ENCODE results near the gene HOXD4.

HOXD4 gene

DNA sequence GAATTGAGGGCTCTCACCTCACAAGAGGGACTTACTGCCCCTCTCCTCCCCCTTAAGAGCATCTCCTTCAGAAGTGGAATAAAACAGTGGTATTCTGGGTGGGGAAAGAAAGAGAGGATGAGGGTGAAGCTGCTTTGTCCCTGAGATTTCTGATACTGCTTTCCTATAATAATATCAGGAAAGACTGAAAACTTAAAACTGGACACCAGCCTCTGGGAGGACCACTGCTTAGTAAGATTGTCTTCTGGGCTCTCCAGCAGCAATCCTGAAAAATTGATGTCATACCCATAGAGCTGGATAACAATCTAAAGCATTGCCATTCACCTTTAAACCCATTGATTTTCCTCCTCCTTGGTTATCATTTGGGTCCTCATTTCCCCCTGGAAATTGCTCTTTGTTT is 4.7 kb upstream of the HOXD4 start:
- DNase-seq (ENCODE audit: low read depth): no peak
- H3K4me3 ChIP-seq (ENCODE audit: low read length): no peak overlapping the region
- no peak for TF ChIP-seq CTCF (conservative IDR thresholded peaks at IDR 0.05; ENCODE audit: low read length)

GRCh38 chr2:176147210-176147799 is 4.0 kb upstream of the HOXD4 start:
- no peak overlapping the region for H3K4me3 ChIP-seq (ENCODE audit: low read length)
- no peak for TF ChIP-seq CTCF (conservative IDR thresholded peaks at IDR 0.05; ENCODE audit: low read length)
- no peak for DNase-seq (ENCODE audit: low read depth)

DNA sequence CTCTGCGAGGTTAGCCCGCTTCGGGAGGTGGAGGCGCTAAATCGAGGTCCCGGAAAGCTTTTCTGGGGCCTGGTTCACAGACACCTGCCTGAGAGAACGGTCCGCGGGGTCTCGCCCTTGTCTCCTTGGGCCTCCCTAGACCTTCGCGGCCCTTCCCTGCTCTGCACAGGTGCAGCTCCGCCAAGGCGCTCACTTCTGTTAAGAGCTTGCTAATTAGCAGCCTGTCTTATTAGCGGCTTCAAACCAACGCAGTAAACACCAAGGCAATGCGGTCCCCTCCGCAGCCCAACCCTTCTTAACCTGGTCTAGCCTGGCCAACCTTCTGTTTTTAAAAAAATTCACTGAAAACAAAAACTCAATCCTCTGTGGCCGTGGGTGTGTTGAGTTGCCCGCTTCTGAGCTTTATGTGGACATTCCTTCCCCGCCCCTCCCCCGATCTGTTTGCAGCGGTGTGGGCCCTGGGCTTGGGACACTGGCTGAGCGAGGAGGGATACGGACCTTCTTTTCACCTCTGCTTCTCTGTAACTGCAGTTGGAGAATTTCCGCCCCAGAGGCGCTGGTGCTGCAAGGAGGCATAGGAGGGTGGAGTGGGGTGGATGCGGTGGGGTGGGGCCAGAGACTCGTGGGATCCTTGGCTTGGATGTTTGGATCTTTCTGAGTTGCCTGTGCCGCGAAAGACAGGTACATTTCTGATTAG is 3.4 kb upstream of the HOXD4 start:
- TF ChIP-seq CTCF (conservative IDR thresholded peaks at IDR 0.05; ENCODE audit: low read length): no peak
- DNase-seq (ENCODE audit: low read depth): no peak
- no peak overlapping the region for H3K4me3 ChIP-seq (ENCODE audit: low read length)

DNA sequence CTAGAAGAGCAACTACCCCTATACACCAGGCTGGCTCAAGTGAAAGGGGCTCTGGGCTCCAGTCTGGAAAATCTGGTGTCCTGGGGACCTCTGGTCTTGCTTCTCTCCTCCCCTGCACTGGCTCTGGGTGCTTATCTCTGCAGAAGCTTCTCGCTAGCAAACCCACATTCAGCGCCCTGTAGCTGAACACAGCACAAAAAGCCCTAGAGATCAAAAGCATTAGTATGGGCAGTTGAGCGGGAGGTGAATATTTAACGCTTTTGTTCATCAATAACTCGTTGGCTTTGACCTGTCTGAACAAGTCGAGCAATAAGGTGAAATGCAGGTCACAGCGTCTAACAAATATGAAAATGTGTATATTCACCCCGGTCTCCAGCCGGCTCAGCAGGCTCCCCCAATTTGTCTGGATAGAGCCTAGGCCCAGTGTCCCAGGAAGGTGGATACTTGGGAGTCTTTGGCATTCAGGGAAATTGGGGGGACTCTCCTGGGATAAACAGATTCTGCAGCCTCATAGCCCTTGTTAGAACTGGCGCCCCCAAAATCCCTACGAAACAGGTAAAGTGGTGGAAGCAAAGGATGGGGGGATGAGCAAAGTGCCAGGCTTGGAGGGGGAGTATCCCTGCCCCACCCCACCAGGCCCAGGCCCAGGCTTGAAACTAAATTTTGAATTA is 2.5 kb upstream of the HOXD4 start:
- H3K4me3 ChIP-seq (ENCODE audit: low read length): no peak overlapping the region
- TF ChIP-seq CTCF (conservative IDR thresholded peaks at IDR 0.05; ENCODE audit: low read length): no peak
- no peak for DNase-seq (ENCODE audit: low read depth)

DNA sequence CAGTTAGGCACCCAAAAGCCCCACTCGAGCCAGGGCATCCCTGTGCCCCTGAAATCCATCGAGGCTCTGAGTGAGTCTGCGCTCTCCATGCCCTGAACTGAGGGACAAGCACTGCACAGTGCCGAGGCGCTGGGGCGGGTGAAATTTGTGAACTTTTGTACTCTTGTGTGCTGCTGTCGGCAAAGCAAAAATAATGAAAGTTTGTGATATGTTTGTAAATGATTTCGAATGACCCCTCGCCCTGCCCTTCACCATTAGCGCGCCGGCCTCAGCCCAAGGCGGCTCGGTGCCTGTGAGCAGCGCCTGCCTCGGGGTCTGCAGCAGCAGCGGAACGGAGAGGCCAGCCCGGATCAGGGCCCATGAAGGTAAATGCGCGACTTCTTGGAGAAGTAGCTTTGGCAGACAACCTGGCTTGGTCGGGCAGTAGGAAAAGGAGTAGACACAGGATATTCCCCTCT is 1.8 kb upstream of the HOXD4 start:
- no peak for TF ChIP-seq CTCF (conservative IDR thresholded peaks at IDR 0.05; ENCODE audit: low read length)

GRCh38 chr2:176149939-176150583 is 1.3 kb upstream of the HOXD4 start:
- no peak for TF ChIP-seq CTCF (conservative IDR thresholded peaks at IDR 0.05; ENCODE audit: low read length)
- DNase-seq (ENCODE audit: low read depth): no peak
- H3K4me3 ChIP-seq (ENCODE audit: low read length): no peak overlapping the region

More for the DNA sequence above, 1.8 kb upstream of the HOXD4 start:
- no peak overlapping the region for H3K4me3 ChIP-seq (ENCODE audit: low read length)
- DNase-seq (ENCODE audit: low read depth): no peak

Data from AG10803 (cell line).